HG03354 (cell line): ENCODE data around the gene CITED2.
A peak's percentile ranks its signal among the peaks of the same experiment; 100 is the strongest.

Experiments
- ATAC-seq: cut with Tn5 transposase; IDR thresholded peaks from one replicate; pipeline ENCODE4 v1.9.1; 2021; ENCODE audit warnings: mild to moderate bottlenecking; ENCODE audit not compliant: unreplicated experiment, poor library complexity, severe bottlenecking

Gene CITED2

DNA sequence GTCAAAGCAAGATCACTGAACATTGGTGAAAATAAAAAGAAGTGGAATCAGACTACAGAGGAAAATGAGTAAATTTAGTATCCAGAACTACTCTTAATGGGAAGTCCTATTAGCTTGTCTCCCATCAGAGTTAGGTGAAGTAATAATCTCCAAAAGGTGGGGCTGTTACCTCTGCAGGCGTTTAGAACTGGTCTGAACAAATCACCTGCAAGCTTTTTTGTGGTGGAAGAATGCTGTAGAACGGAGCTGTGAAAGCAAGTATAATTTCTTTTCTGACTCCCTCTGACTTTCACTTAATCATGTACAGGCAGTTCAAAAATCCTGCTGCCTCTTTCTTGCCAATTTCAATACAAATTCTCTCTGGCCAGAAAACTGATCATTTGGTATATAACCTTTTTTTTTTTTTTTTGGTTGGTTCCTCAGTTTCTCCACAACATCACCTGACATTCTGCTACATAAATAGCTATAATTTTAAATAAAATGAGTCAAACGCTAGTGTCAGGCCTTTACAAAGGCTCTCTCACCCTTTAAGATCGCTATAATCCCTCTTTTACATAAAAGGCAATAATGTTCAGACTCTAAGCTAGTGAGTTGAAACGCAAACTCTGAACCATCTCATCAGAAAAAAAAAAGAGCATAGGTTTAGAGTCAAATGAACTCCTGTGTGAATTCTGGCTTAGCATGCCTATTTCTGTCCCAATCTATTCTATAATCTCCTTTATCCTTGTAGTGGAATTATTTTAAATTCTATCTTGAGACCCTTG, 38.8 kb downstream of the CITED2 start:
- no peak for ATAC-seq

DNA sequence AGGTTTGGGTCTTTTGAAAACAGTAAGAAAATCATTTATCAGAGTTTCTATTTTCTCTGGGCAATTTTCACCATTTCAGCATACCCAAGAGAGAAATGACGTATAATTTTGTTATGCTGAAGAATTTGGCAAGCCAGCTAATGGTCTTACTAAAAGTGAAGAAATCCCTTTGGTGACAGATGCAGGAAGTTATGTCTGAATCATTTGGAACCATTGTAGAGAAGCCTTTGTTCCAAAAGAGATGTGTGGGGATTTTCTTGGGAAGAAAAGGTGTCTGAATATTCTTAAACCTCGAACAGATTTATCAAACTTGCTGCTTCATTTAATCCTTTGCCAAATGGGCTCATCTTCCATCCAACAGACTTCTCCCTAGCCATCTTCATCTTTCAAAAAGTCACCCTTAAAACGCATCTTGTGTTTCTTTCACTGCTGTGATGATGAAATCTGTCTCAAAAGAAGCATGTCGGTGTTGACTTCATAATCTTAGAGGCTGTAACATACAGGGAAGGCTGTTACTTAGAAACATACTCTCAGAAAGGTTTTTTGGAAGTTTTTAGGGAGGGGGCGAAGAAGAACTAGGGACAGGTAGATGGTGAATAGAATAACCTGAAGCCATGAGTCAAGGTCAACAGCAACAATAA, 39.5 kb downstream of the CITED2 start:
- no peak for ATAC-seq

DNA sequence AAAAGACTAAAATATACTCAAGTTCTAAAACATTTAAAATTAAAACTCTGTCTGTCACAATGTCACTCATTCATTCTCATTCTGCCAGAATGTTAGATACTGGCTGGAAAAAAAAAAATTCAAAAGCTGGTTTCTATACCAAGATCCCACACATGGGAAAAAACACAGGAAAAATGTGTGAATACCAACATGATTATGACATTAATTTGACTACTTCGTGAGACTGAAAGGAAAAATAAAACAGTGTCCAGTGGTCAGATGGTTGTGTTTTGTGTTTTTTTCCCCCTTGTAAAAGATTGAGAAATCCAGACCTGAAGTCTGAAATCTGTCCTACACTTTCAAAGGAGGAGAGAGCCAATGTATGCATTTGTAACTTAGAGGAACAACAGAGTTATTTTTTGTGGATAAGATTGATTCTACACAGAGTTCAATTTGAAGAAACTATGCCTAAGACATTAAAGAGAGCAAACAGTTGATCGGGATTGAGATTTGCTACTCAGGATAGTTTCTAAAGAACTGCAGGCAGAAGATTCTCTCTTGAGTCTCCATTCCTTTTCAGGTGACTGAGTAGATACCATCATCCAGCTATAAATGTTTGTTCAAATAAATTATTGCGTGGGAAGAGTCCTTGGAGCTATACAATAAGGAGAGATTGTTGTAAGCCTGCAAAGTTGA, 43.5 kb downstream of the CITED2 start:
- no peak for ATAC-seq

DNA sequence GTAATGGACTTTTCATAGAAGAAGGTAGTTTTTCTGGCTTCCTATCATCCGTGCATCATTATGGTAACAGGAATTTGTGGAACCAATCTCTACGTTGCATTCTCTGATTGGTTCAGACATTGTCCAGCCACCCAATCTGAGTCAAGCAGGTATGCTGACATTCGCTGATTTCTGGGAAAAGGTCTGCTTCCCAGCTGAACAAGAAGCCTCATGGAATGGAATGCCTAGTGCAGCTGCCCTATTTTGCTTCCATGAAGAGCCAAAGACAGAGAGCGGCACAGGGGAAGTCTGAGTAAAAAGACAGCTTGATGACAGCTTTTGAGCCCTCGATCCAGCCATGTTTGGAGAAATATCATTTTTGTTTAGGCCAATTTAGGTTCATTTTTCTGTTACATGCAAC, 44.1 kb downstream of the CITED2 start:
- ATAC-seq: no peak

DNA sequence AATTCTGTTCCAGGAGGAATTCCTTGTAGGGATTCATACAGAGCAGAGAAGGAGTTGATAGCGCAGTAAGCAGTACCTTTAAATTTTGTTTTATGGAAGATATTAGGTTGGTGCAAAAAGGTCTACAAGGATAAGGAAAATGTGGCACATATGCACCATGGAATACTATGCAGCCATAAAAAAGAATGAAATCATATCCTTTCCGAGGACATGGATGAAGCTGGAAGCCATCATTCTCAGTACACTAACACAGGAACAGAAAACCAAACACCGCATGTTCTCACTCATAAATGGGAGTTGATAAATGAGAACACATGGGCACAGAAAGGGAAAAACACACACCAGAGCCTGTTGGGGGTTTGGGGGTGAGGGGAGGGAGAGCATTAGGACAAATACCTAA, 45.2 kb downstream of the CITED2 start:
- no peak for ATAC-seq

DNA sequence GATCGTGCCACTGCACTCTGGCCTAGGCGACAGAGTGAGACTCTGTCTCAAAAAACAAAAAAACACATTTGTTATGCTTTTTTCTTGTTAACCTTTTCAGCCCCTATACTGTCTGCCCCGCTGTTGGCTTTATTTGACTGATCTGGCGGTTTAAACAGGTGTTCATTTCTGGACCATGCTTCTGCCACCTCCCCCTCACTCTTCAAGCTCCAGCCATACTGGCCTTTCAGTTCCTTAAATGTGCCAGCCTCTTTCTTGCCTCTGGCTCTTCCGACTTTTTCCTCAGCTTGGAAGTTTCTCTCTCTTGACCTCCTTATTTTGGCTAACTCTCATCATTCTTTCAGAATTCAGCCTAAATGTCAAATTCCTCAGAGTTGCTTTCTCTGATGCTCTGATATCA, 47.4 kb downstream of the CITED2 start:
- peak; percentile 59 for ATAC-seq

DNA sequence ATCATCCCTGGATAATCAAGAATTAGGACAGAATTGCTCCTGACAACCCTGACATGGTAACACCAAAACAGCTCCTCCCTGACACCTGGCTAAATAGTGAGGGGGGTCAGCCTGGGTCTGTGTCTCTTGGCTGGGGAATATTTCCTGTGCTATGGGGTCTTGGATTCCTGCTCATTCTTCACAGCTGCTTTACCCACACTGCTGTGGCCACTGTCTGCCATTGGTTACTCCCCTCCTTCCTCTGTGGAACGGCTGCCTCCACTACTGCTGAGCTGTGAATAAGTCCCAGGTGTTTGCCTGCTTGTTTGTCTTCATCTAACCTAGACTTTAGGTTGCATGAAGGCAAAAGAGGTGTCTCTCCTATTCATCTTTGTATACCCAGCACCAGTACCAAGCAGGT, 48.8 kb downstream of the CITED2 start:
- no peak for ATAC-seq

DNA sequence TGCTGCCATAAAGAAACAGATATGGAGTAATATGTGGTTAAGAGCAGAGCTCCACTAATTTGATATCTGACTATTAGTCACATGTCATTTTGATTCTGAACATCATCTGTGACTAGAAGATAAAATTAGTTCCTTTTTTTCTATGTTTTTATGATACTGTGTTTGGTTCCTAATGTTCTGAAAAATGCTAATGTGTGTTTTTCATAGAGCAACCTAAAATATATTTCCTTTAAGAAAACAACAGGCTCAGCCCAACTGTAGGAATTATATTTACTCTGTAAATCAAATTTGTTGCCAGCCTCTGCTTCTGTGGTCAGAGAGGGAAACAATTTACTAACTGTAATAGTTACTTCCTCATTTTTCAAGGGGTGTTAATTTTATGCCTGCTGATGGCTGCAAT, 49.3 kb downstream of the CITED2 start:
- peak; percentile 52 for ATAC-seq

DNA sequence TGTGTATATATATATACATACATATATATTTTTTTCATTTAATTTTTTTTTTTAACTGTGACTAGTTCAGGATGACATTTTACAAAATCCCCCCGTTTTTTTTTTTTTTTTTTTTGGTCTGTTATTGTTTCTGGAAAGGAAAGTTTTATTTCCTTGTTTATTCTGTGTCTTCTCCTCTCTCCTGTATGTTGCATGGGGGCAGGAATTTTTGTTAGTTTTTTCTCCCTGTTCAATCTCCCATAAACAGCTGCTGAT, 50.2 kb downstream of the CITED2 start:
- no peak for ATAC-seq

DNA sequence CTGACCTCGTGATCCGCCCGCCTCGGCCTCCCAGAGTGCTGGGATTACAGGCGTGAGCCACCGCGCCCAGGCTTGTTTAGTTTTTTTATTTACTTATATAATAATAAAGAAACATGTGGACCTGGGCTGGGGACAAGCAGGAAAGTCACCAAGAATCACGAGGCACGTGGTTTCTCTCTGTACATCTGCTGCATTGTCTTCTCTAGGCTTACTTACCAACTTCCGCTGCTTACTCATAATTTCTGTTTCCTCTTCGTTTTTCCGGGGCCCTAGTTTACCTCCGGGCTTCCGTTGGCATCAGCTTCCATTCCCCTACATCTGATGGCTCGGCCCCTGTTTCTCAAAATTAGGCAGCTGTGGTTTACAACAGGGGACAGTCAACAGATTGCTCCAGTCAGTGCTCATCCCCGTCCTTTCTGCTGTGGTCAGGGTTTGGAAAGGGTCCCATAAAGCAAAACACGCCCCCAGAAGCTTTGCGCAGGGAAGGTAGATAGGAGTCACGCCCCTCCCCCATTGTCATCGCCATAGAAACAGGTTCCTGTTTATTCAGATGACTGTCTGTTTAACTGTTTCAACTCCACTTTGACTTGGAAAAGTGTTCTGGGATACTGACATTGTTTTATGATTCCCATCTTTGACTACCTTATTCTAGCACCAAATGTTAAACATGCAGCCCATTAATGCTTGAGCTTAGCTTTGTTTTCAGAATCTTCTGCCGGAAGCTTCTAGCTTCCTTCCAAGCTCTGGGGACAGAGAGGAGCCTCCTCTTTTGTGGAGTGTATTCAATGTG, 50.7 kb downstream of the CITED2 start:
- peak; percentile 53 for ATAC-seq
